ENCODE measurements around the gene APOH. TPM values are rescaled to one million over a fixed set of nuclear protein-coding genes. Genes with fewer than 3 reads are reported as not detected.
A peak's percentile ranks its signal among the peaks of the same experiment; 100 is the strongest.

APOH gene
- total and polyA plus RNA-seq, 2 of the 8 experiments (the other 6 are each of a cell fraction or from before 2014, with no cell fraction given) = not detected

DNA sequence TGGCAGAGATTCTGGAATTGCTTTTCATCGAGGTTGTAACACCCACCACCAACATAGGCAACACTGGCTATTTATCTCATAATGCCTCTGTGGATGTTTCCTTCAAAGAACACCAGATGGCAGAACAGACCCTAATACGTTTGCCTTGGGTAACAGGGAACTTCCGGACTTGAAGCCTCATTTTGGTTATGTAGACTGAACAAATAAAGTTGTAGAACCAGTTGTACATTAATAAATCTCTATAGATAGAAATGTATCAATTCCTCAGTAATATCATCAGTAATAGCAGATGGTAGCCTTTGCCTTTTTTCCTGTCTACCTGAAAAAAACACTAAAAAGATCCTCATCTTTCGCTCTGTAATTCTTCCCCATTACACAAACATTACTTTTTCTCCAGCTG lies 25.9 kb upstream of the APOH start:
- no peak for TF ChIP-seq SP4 (IDR thresholded peaks at IDR 0.05; ENCODE audit: low read length)
- peak; percentile 93 to 95 for TF ChIP-seq RAD21 (IDR thresholded peaks at IDR 0.05 in 1 of 2, conservative IDR thresholded peaks at IDR 0.05 in 1 of 2; ENCODE audit: low read depth in 2 of 2, low read length in 2 of 2)
- TF ChIP-seq, protein P1, sequence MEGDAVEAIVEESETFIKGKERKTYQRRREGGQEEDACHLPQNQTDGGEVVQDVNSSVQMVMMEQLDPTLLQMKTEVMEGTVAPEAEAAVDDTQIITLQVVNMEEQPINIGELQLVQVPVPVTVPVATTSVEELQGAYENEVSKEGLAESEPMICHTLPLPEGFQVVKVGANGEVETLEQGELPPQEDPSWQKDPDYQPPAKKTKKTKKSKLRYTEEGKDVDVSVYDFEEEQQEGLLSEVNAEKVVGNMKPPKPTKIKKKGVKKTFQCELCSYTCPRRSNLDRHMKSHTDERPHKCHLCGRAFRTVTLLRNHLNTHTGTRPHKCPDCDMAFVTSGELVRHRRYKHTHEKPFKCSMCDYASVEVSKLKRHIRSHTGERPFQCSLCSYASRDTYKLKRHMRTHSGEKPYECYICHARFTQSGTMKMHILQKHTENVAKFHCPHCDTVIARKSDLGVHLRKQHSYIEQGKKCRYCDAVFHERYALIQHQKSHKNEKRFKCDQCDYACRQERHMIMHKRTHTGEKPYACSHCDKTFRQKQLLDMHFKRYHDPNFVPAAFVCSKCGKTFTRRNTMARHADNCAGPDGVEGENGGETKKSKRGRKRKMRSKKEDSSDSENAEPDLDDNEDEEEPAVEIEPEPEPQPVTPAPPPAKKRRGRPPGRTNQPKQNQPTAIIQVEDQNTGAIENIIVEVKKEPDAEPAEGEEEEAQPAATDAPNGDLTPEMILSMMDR (IDR thresholded peaks at IDR 0.05; ENCODE audit: control extremely low read depth in 1 of 3, insufficient read depth in 1 of 3, low read depth in 1 of 3, low read length in 3 of 3) = peak in 2 of 3 experiments; percentile 68 to 75; a peak in 3 of 4 replicates
- Histone ChIP-seq H4K20me1 (replicated peaks in 1 of 2; ENCODE audit: control insufficient read depth in 1 of 2, insufficient read depth in 2 of 2, low read length in 2 of 2) (no peaks in the 10 kb centered on the region), H3K23ac (ENCODE audit: insufficient read length) (no peak overlapping the region), H3K18ac (ENCODE audit: extremely low read depth, low read length) (no peak overlapping the region), H3K79me1 (ENCODE audit: low read depth, low read length) (no peaks in the 10 kb centered on the region), H2BK15ac (ENCODE audit: low read length) (no peak overlapping the region), H4K8ac (ENCODE audit: extremely low read depth, insufficient read depth, low read length) (no peak overlapping the region), H2BK120ac (replicated peaks; ENCODE audit: low read depth, low read length) (no peak overlapping the region), H2AK5ac (ENCODE audit: low read depth, low read length) (no peak overlapping the region), H3K9me3 (ENCODE audit: insufficient read depth in 2 of 2, low read depth in 1 of 2, low read length in 1 of 2) (no peaks in the 10 kb centered on the region), H3K4ac (replicated peaks; ENCODE audit: insufficient read length, low read depth, low read length) (no peak overlapping the region), H3K4me2 (ENCODE audit: insufficient read depth in 1 of 2, low read depth in 2 of 2, low read length in 2 of 2) (no peak overlapping the region), H2AFZ (ENCODE audit: low read length) (no peak overlapping the region), H3K4me1 (replicated peaks in 1 of 4; ENCODE audit: control insufficient read depth in 3 of 4, insufficient read depth in 4 of 4, low read length in 3 of 4) (no peaks in the 10 kb centered on the region), H2BK5ac (ENCODE audit: low read depth, low read length) (no peak overlapping the region), H3K27me3 (replicated peaks in 1 of 4; ENCODE audit: control insufficient read depth in 3 of 4, extremely low read depth in 1 of 4, insufficient read depth in 3 of 4, low read length in 3 of 4) (no peaks in the 10 kb centered on the region), H2BK12ac (ENCODE audit: low read depth, low read length) (no peak overlapping the region), H3K79me2 (ENCODE audit: control insufficient read depth in 1 of 2, insufficient read depth in 2 of 2, low read length in 2 of 2) (no peaks in the 10 kb centered on the region), H3K27ac (ENCODE audit: low read depth, low read length) (no peak overlapping the region), H4K5ac (ENCODE audit: insufficient read length, low read depth, low read length) (no peak overlapping the region), H3K23me2 (ENCODE audit: low read depth, low read length) (no peaks in the 10 kb centered on the region), H3K36me3 (ENCODE audit: control insufficient read depth in 2 of 4, insufficient read depth in 4 of 4, low read length in 3 of 4) (no peaks in the 10 kb centered on the region), H3K9ac (replicated peaks in 1 of 4; ENCODE audit: extremely low read depth in 1 of 4, low read depth in 3 of 4, low read length in 3 of 4) (no peak overlapping the region), H4K91ac (replicated peaks; ENCODE audit: insufficient read length, low read length) (no peak overlapping the region), H3K14ac (ENCODE audit: insufficient read length) (no peak overlapping the region), H3K56ac (replicated peaks; ENCODE audit: insufficient read length, low read depth, low read length) (no peak overlapping the region), H2BK20ac (ENCODE audit: low read length) (no peak overlapping the region), H3K4me3 (ENCODE audit: extremely low read depth in 1 of 4, insufficient read depth in 2 of 4, low read depth in 3 of 4, low read length in 4 of 4) (no peak overlapping the region)
- FAIRE-seq (no peak), DNase-seq (ENCODE audit: low read depth in 1 of 2, low spot score in 2 of 2) (no peak)
- 54 to 100% methylated on average over 1 to 4 of the region's 4 CpGs for WGBS, 2 experiments (ENCODE audit: extremely low coverage in 1 of 2, insufficient coverage in 1 of 2, insufficient read length in 1 of 2, insufficient replicate concordance in 2 of 2, low coverage in 1 of 2, low lambda C conversion rate in 2 of 2, missing lambda C conversion rate in 1 of 2)
- ChIA-PET CTCF (ENCODE audit: partially characterized antibody) (interaction anchor here (0.6 to 2.4 kb wide), 15 partner anchors 9 to 1227 kb away, joined by 3 to 10 read pairs (median 3); no protein-coding TSS in a partner anchor), POLR2A (ENCODE audit: partially characterized antibody) (no interaction called here)

All from H1 (cell line).